ENCODE results near the gene ROR1.
"Not testable (repeated sequence)": the region's sequence is repeated elsewhere in the genome, so short reads cannot be mapped to it uniquely, and the experiment has no call there.

Gene ROR1

DNA sequence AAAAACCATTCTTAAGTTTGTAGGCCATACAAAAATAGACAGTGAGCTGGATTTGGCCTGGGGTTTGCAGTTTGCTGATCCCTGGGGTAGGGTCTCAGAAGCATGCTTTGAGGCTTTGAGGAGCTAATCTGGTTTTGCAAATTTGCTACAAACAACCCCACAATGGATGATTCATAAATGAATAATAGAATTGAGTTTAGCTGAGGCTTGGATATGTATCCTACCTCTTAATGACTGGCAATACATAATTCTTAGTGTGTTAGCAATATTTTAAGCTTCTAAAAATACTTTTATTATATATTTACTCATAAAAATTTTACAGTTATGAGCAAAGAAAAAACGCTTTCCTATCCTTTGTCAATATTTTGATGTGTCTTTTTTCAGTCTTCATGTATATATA lies 50.6 kb downstream of the ROR1 start:
- DNase-seq (ENCODE audit: low spot score): no peak

DNA sequence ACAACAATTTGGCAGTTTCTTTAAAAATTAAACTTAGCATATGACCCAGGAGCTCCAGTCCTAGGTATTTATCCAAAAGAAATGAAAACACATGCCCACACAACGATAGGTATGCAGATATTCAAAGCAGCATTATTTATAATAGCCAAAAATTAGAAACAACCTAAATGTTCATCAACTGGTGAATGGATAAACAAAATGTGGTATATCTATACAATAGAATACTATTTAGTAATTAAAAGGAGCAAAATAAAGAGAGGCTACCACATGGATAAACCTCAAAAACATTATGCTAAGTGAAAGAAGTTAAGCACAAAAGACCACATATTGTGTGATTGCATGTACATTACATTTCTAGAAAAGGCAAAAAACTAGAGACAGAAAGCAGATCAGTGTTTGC lies 51.3 kb downstream of the ROR1 start:
- DNase-seq (ENCODE audit: low spot score): no peak

DNA sequence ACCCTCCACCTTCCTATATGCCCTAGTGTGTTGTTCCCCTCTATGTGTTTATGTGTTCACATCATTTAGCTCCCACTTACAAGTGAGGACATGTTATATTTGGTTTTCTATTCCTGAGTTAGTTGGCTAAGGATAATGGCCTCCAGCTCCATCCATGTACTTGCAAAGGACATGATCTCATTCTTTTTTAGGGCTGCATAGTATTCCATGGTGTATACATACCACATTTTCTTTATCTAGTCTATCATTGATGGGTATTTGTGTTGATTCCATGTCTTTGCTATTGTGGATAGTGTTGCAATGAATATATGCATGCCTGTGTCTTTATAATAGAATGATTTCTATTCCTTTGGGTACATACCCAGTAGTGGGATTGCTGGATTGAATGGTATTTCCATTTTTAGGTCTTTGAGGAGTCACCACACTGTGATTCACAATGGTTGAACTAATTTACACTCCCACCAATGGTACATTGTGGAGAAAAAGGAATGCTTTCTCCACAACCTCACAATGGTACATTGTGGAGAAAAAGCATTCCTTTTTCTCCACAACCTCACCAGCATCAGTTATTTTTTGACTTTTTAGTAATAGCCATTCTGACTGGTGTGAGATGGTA lies 52.5 kb downstream of the ROR1 start:
- not testable (repeated sequence) for DNase-seq (ENCODE audit: low spot score)

DNA sequence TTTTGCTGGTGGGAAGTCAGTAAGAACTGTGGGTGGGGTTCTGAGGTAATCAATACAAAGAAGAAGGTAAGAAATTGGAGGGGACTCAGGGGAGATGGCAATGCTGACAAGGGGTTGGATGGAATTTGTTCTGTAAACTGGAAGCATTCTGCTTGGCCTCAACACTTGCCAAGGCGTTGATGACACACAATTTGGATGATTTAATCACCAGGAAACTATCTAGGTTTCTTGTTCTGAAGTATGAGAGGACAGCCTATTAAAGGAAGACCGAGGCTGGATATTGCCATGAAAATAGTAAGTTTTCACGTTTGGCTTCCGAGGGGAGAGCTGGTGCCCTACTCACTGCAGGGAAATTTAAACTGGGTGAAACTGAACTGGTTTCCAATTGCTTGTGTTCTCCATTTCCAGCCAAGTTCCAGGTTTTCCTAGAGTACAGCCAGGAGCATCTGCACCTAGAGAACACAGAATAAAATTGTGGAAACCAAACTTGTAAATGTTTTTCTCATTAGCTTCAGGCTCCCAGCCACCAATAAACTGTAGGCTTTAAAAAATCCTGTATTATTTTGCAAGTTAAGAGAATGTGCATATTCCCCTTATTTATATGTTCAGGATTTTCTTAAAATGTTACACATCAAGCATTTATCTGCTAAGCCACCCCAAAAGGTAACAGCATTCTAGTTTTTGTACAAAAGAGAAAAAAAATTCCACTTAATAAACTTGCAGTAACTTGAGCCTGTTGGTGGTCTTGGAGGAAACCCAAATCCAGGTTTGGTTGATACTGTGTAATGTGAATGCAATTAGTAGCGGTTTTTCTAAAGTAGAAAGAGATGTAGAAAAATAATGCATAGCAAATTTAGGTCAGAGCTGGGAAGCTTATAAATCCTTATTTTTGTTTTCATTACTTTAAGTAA lies 53.8 kb downstream of the ROR1 start:
- DNase-seq (ENCODE audit: low spot score): no peak

DNA sequence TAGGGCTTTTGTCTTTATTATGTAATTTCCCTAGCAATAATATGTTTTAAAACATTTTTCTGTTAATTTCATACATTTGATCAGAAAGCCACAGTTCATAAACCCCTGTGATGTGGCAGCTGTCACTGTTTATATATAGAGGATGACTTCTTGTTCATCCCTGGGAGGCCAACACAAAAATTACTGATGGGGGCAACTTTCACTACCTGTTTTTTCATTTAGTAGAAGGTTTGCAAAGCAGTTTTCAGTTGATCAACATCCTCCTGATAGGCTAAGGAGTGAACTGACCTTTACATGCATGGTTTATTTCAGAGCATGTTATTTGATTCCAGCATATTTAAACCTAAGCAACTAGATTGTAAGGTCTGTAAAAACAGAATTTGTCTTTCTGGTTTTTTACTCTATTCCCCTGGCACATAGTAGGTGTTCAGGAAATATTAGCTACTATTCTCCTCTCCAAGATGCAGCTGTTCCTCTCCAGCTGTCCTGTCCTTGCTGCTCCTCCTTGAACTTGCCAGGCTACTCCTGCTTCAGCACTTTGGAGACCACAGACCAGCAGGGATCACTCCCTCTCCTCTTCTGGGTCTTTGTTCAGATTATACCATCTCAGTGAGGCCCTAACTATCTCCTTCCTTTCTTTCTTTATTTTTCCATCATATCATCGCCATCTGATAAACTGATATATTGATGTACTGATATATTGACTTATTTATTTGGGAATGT lies 54.7 kb downstream of the ROR1 start:
- peak; percentile 59 for DNase-seq (ENCODE audit: low spot score)

DNA sequence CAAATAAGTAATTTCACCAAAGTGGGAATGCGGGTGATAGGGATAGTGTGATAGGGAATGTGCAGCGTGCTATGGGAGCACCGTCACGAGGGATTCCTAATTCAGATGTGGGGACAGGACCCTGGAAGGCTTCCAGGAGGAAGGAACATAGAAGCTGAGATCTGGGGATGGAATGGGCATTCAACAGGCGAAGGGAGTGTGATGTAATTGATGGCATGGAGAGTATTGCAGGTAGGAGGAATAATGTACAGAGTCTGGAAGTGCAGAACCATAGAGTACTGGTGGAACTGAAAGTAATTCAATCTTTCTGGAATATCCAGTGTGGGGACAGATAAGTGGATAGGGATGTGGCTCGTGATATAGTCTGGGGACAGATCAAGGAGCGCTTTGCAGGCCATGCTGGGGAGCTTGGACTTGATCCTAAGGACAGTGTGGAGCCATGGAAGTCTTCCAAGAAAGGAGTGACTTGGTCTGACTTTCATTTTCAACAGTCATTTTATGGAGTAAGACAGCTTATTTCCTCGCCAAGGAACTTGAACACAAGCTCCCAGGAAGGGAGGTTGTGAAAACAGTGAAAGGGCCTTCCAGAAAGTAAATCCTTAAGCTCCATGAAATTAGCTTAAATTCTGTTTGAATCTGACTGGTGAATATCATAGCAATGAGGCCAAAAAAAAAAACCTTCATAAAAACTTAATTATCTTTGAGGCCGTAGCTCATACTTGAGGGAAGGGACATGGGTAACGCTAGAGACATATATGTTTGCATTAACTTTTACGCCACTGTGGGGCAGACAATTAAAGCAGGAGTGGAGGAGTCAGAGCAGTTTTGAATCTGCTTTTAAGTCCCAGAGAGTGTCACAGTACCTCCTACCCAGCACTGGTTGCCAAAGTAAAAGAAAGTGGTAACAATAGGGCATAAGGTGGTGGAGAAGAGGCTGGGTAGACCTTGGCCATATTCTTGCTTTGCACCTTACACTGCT lies 55.8 kb downstream of the ROR1 start:
- DNase-seq (ENCODE audit: low spot score): no peak

DNA sequence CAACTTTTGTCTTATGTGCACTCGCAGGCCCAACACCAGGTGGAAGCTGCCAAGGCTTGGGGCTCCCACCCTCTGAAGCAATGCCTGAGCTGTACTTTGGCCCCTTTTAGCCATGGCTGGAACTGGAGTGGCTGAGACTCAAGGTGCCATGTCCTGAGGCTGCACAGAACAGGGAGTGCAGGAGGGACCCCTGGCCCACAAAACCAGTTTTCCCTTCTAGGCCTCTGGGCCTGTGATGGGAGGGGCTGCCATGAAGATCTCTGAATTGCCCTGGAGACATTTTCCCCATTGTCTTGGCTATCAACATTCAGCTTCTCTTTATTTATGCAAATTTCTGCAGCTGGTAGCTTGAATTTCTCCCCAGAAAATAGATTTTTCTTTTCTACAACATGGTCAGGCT lies 57.6 kb downstream of the ROR1 start:
- no peak for DNase-seq (ENCODE audit: low spot score)

DNA sequence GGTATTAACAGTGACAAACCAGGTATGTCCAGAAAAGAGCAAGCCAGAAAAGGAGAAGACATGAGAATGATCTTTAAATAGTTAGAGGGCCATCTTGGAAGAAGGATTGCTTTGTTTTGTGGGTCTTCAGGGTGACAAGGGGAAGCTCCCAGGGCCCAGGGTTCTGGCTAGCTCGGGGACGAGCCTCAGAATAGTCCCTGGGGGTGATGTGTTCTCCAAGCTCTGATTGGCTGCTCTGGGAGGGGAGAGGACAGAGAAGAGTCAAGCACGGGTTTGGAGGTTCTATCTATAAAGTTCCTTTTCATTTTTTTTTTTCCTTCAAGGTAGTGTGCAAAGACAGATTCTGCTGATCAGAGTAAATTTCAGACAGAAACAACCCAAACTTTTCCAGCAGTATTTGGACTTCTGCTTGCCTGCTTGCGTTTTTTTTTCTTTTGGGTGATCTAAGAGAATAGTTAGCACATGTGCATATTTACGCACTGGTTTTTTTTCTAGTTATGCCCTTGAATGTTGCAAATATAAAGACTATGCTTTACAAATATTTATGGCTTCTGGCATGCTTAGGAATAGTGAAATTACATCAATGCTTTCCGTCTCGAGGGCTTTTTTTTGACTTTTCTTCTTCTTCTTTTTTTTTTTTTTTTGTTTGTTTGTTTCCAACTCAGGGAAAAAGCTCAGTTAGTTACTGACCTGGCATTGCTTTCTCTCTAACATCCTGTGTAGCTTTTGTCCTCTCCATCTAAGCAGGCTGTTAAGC lies 59.7 kb downstream of the ROR1 start:
- DNase-seq (ENCODE audit: low spot score): no peak

DNA sequence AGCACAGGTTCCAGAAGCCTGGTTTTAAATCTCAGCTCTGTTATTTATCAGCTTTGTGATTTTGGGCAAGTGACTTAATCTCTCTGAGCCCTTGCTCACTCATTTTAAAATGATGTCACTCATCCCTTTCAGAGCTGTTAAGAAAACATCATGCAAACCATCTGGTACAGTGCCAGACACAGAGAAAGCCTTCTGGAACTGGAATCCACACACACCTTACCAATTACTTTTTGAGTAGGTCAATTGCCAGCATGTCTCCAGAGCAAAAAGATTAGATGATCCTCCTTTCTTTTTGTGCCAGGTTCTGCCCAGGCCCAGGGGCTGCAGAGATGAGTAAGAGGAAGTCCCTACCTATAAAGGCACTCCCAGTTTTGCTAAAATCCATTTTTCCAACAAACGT lies 61.3 kb downstream of the ROR1 start:
- DNase-seq (ENCODE audit: low spot score): no peak

DNA sequence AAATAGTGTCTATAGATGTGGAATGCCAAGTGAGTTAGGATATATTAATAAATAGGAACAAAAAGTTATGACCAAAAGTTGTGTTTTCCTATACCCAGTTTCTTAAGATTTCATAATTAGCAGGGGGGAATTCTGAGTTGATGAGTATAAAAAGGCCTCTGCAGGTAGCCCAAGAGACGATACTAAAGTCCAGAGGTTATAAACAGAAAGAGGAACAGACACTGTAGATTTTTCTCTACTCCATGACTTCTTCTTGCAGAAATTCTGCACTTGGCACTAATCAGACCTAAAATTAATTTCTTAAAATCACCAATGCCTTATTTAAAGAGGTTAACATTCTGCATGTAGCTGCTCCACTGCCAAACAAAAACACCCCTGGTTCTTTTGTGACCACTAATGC lies 62.6 kb downstream of the ROR1 start:
- DNase-seq (ENCODE audit: low spot score): no peak

DNA sequence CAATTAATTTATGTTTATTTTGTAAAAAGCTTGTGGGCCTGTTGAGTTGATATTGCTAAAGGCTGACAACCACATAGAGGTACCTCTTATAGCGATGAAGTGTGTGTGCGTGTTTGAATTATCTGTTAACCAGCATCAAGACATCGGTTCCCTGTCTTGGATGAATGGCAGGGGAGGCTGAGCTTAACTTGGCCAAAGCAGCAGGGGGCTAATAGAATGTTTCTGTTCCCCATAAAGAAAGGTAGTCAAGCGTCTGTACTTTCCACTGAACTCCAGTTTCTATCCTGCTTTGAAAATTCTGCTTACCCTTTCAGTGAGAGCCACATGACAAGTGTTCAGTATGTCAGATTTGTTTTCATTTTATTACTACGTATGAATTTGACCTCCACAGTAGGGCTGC lies 63.0 kb downstream of the ROR1 start:
- no peak for DNase-seq (ENCODE audit: low spot score)

DNA sequence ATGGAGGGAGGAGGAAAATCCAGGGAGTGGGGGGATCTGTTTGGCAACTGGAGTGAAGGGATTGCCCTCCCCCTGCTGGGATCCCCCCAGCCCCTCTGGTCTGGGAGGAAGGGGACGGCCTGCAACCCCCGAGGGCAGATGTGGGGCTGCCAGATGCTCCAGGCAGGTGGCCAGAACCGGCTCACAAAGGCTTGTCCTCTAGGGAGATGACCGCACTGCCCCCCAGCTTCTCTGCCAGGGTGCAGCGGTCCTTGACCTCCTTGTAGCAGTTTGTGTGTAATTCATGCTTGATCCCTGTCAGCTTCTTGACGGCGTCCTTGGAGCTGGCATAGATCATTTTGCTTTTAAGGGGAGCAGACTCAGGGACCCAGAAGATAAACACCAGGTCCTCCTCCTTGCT lies 69.2 kb downstream of the ROR1 start:
- no peak for DNase-seq (ENCODE audit: low spot score)

DNA sequence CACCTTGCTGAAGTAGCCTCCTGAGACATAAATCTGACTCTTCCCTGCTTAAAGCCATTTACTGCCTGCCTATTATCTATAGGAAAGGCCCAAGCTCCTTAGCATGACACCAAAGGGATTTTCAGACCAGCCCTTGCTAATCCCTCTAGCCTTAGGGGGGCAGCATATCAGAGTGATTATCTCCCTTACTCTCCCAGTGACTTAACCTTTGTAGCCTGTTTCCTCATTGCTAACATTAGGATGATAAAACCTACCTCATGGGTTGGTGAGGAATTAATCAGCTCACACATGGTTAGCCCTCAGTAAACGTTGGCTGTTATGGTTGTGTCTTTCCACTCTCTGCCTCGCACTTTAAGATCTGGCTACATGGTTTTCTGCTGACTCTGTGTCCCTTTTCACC lies 70.1 kb downstream of the ROR1 start:
- DNase-seq (ENCODE audit: low spot score): no peak

DNA sequence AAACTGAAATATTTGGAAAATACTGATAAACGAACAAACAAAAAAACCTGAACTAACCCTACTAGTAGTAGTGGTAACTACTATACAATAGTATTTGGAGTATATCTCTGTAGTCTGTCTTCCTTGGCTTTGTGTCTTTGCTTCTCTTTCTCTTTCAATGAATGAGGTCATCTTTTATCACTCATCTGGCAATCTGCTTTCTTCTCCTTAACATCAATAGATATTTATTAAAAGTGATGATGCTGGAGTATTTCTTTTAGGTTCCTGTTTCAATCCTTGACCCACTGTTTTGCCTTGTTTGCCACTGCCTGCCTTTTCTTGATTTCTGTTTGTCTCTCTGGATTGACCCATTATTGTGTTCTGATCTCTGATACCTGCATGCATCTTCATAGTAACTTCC lies 71.5 kb downstream of the ROR1 start:
- DNase-seq (ENCODE audit: low spot score): no peak

DNA sequence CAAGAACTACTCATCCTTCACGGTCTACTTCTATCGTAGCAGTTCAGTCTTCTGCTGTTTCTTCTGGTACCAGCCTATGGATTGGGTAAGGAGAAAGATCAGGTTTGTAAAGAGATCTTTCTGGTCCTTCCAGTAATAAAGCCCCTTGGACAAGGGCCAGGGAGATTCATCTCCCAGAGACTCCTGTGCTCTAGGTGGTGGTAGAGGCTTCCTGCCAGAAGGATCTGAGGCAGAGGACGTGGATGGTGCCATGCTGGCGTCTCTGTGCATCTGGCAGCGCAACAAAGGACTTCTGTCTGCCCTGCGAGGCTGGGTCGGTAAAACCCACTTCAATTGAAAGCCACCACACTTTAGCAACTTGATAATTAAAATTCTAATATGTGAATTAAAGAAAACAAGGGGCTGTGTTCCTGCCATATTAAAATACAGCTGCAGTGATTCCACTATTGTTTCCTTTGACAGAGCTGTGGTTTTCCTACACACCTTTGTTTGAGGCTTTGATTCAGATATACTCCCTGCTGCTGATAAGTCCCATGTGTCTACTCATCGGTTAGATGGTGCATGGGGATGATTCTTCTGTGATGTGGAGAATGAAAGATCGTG lies 73.6 kb downstream of the ROR1 start:
- DNase-seq (ENCODE audit: low spot score): no peak

DNA sequence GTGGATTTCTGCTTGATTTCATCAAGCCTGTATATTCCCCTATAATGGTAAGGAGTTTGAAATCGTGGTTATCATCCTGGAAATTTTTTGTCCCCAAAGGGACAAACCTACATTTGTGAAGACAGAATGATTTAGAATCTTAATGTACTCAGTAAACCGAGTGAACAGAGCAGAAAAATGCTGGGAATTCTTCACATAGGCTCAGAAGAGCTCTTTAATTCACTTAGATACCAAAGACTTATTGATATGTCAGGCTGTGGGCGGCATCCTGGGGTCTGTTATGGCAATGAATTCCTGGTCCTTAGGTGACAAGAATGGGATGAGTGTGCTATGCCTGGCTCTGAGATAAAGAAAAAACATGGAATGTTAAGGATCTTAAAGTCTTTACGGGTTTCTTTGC lies 74.9 kb downstream of the ROR1 start:
- no peak for DNase-seq (ENCODE audit: low spot score)

DNA sequence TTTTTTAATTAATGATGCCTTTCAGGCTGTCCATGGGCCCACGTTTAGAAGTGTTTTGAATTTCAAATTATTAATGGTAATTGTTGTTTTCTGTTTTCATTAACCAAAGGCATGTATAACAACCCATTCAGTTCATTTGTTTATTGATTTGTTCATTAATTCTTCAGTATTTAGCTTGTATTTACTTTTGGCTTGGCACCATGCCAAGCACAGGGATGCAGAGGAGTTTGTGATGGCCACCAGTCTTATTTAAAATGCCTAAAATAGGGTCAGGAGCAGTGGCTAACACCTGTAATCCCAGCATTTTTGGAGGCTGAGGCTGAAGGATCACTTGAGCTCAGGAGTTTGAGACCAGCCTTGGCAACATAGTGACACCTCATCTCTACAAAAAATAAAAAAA lies 75.3 kb downstream of the ROR1 start:
- no peak for DNase-seq (ENCODE audit: low spot score)

DNA sequence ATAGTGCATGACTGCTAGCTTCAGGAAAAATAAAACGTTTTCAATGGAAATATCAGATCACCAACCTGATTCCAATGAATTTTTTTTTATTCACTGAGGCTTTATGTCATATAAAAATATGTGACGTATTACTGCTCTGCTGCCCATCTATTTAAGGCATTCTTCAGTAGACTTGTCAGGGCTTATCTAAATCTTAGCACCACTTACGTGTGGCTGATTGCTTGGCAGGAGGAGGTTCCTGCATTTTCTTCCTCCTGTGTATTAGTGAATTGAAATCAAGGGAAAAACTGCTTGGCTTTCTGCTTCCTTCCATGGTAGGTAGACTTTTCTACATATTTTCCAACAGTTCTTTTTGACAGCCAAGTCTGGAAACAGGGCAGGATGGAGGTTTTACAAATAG lies 80.3 kb downstream of the ROR1 start:
- no peak for DNase-seq (ENCODE audit: low spot score)

DNA sequence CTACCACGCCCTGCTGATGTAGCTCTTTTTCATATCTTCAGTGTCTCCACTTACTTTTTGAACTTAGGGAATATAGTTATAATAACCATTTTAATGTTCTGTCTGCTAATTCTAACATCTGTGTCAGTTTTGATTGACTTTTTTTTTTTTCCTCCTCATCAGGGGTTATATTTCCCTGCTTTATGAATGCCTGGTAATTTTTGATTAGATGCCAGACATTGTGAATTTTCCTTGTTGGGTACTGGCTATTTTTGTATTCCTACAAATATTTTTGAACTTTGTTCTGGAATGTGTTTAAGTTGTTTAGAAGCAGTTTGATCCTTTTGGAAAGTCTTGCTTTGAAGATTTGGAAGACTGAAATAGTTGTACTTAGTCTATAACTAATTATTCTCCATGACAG lies 82.1 kb downstream of the ROR1 start:
- DNase-seq (ENCODE audit: low spot score): no peak

DNA sequence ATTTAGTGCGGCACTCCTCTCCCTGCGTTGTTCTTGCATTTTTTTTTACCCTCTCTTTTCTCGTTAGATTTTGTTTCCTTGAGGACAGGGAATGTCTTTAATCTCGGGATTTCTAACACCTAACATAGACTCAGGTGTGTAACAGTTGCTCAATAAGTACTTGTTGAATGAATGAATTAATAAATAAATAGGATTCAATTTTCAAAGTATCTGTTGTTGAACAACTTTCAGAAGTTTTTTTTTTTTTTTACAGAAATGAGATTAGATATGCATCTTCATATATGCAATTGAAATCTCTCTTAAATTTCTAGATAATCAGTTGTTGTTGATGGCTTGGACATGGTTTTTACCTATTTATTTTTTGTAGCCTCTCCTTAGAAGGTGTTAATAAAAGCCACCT lies 83.1 kb downstream of the ROR1 start:
- no peak for DNase-seq (ENCODE audit: low spot score)

DNA sequence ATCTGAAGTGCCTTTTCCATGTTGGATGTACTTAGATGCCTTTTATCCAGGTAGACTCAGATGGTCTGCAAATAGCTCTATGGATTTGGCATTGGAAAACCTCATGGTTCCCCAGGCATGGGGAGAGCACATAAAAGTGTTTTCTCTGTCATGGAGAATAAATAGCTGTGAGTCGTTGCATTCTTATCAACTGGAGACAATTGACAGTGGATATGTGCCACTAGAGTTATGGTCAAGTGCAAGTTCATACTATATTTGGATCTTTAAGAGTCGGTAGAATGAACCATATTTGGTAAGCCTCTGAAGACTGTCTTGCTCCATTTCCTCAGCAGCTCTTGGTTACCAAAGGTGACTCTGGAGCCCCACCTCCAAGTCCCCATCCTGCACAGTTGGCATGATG lies 83.7 kb downstream of the ROR1 start:
- DNase-seq (ENCODE audit: low spot score): no peak
